ENCODE measurements around the gene ZNF335.

GRCh38 chr20:46004187-46004586 lies 32.2 kb upstream of the ZNF335 start:
- TF ChIP-seq POLR2AphosphoS5 (IDR thresholded peaks at IDR 0.05; ENCODE audit: insufficient read depth in 1 of 2, low read depth in 1 of 2), result no peak
- no peak for TF ChIP-seq POLR2A (IDR thresholded peaks at IDR 0.05)

Data from vagina (tissue), 2 donors.